HepG2 (cell line): ENCODE measurements around the gene FOSB. TPM values are rescaled to one million over a fixed set of nuclear protein-coding genes. Genes with fewer than 3 reads are reported as not detected.

ENCODE experiments used
- CERS6 ChIP-seq: sonication (generic); formaldehyde crosslinking; IDR thresholded peaks from 2 replicates; pipeline ENCODE4 v1.5.0; 2020; ENCODE audit warnings: missing genetic modification reagents
- HES4 ChIP-seq: sonication (generic); formaldehyde crosslinking; IDR thresholded peaks from 2 replicates; pipeline ENCODE4 v1.9.0; 2021; ENCODE audit warnings: mild to moderate bottlenecking, missing genetic modification reagents, borderline replicate concordance
- HIVEP1 ChIP-seq: sonication (generic); formaldehyde crosslinking; IDR thresholded peaks from 2 replicates; pipeline ENCODE4 v1.4.0; 2020; ENCODE audit warnings: mild to moderate bottlenecking, missing genetic modification reagents
- HMG20A ChIP-seq: IDR thresholded peaks from 2 replicates; pipeline ENCODE4 v1.6.1; 2016; ENCODE audit warnings: borderline replicate concordance
- HNRNPK ChIP-seq: fragments of 200-400 bp; formaldehyde crosslinking; IDR thresholded peaks from 2 replicates; pipeline ENCODE4 v1.6.1; 2018; ENCODE audit warnings: low read length, low read depth, moderate library complexity, mild to moderate bottlenecking; ENCODE audit not compliant: poor library complexity, severe bottlenecking
- HOXA5 ChIP-seq: sonication (generic); formaldehyde crosslinking; IDR thresholded peaks from 2 replicates; pipeline ENCODE4 v1.4.0; 2020; ENCODE audit warnings: missing genetic modification reagents
- HOXA7 ChIP-seq: sonication (generic); formaldehyde crosslinking; IDR thresholded peaks from 2 replicates; pipeline ENCODE4 v1.8.1; 2022; ENCODE audit warnings: mild to moderate bottlenecking, missing genetic modification reagents, moderate library complexity
- MIXL1 ChIP-seq: IDR thresholded peaks from 2 replicates; pipeline ENCODE4 v1.6.1; 2016
- NFE2 ChIP-seq: sonication (generic); formaldehyde crosslinking; IDR thresholded peaks from 2 replicates; pipeline ENCODE4 v1.4.0; 2020; ENCODE audit warnings: missing genetic modification reagents
- NONO ChIP-seq, 2 experiments: fragments of 450-650 bp in 1 of 2; sonication (generic) in 1 of 2; formaldehyde crosslinking in 1 of 2; IDR thresholded peaks in 1 of 2; conservative IDR thresholded peaks in 1 of 2; 2 replicates each; pipeline versions ENCODE4 v1.6.1 to v1.8.0; 2017 to 2022; ENCODE audit warnings: mild to moderate bottlenecking in 1 of 2, missing genetic modification reagents in 1 of 2, moderate library complexity in 1 of 2
- RARG ChIP-seq: sonication (generic); formaldehyde crosslinking; IDR thresholded peaks from 2 replicates; pipeline ENCODE4 v1.4.0; 2020; ENCODE audit warnings: low read depth, mild to moderate bottlenecking, missing genetic modification reagents
- RCOR2 ChIP-seq: IDR thresholded peaks from 2 replicates; pipeline ENCODE4 v1.6.1; 2016; ENCODE audit warnings: missing biosample characterization, missing genetic modification reagents
- SAFB2 ChIP-seq: sonication (generic); formaldehyde crosslinking; IDR thresholded peaks from 2 replicates; pipeline ENCODE4 v1.5.1; 2020; ENCODE audit warnings: missing genetic modification reagents, low read depth, mild to moderate bottlenecking, borderline replicate concordance
- SIN3A ChIP-seq: IDR thresholded peaks from 2 replicates; pipeline ENCODE4 v1.6.1; 2011; ENCODE audit warnings: low read depth, mild to moderate bottlenecking, control low read depth, low read length, borderline replicate concordance
- ZBTB37 ChIP-seq: sonication (generic); formaldehyde crosslinking; IDR thresholded peaks from 2 replicates; pipeline ENCODE4 v1.4.0; 2020; ENCODE audit warnings: mild to moderate bottlenecking, missing genetic modification reagents
- ZNF121 ChIP-seq: sonication (generic); formaldehyde crosslinking; IDR thresholded peaks from 2 replicates; pipeline ENCODE4 v1.5.0; 2020; ENCODE audit warnings: mild to moderate bottlenecking, missing genetic modification reagents
- ZNF224 ChIP-seq: sonication (generic); formaldehyde crosslinking; IDR thresholded peaks from 2 replicates; pipeline ENCODE4 v1.5.0; 2020; ENCODE audit warnings: mild to moderate bottlenecking, missing genetic modification reagents
- ZNF563 ChIP-seq: sonication (generic); formaldehyde crosslinking; IDR thresholded peaks from 2 replicates; pipeline ENCODE4 v1.8.0; 2022; ENCODE audit warnings: mild to moderate bottlenecking, moderate library complexity, missing genetic modification reagents
- ZSCAN12 ChIP-seq: sonication (generic); formaldehyde crosslinking; IDR thresholded peaks from 2 replicates; pipeline ENCODE4 v1.9.0; 2021; ENCODE audit warnings: mild to moderate bottlenecking, missing genetic modification reagents
- ZSCAN22 ChIP-seq: sonication (generic); formaldehyde crosslinking; IDR thresholded peaks from 2 replicates; pipeline ENCODE4 v1.4.0; 2020; ENCODE audit warnings: mild to moderate bottlenecking, missing genetic modification reagents
- polyA plus RNA-seq, 8 experiments: library from polyadenylated mRNA; depleted of rRNA in 3 of 8; stranded (reverse) in 7 of 8; unstranded in 1 of 8; fragments of >200 nt; fragmentation: Illumina TruSeq in 4 of 8; extraction: Trizol in 4 of 8; gene quantifications; 2 replicates each; pipeline versions ENCODE4 v1.2.1 to v1.2.3, GENCODE V29; 2011 to 2016; ENCODE audit warnings: low read depth in 4 of 8, missing spikeins in 1 of 8, mixed read lengths in 1 of 8; ENCODE audit not compliant: insufficient read depth in 1 of 8
- total RNA-seq, 5 experiments: library from RNA; depleted of rRNA; stranded (reverse); fragments of >200 nt; fragmentation: Illumina TruSeq; extraction: Trizol; gene quantifications; 2 replicates each; pipeline ENCODE4 v1.2.3, GENCODE V29; 2016; ENCODE audit warnings: low read depth in 1 of 5
- TF ChIP-seq, protein P1 (sequence below): sonication (generic); formaldehyde crosslinking; IDR thresholded peaks from 2 replicates; pipeline ENCODE4 v1.4.0; 2020; ENCODE audit warnings: missing genetic modification reagents, mild to moderate bottlenecking, borderline replicate concordance
- TF ChIP-seq, protein P2 (sequence below): sonication (generic); formaldehyde crosslinking; IDR thresholded peaks from 2 replicates; pipeline ENCODE4 v1.5.0; 2020; ENCODE audit warnings: missing genetic modification reagents
- TF ChIP-seq, protein P3 (sequence below): IDR thresholded peaks from 2 replicates; pipeline ENCODE4 v1.6.1; 2016; ENCODE audit warnings: missing genetic modification reagents, missing compliant biosample characterization

FOSB gene
- total and polyA plus RNA-seq, 2 of the 13 experiments (the other 11 are each of a cell fraction or from before 2014, with no cell fraction given), result 2.8 to 6.0 TPM

- no peak for TF ChIP-seq CERS6 (CRISPR knock-in tag)
- TF ChIP-seq ZSCAN22 (CRISPR knock-in tag), result no peak
- TF ChIP-seq, protein P1, sequence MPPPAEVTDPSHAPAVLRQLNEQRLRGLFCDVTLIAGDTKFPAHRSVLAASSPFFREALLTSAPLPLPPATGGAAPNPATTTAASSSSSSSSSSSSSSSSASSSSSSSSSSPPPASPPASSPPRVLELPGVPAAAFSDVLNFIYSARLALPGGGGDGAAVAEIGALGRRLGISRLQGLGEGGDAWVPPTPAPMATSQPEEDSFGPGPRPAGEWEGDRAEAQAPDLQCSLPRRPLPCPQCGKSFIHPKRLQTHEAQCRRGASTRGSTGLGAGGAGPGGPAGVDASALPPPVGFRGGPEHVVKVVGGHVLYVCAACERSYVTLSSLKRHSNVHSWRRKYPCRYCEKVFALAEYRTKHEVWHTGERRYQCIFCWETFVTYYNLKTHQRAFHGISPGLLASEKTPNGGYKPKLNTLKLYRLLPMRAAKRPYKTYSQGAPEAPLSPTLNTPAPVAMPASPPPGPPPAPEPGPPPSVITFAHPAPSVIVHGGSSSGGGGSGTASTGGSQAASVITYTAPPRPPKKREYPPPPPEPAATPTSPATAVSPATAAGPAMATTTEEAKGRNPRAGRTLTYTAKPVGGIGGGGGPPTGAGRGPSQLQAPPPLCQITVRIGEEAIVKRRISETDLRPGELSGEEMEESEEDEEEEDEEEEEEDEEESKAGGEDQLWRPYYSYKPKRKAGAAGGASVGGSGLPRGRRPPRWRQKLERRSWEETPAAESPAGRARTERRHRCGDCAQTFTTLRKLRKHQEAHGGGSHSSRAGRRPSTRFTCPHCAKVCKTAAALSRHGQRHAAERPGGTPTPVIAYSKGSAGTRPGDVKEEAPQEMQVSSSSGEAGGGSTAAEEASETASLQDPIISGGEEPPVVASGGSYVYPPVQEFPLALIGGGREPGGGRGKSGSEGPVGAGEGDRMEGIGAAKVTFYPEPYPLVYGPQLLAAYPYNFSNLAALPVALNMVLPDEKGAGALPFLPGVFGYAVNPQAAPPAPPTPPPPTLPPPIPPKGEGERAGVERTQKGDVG, result no peak
- no peak for TF ChIP-seq RCOR2 (CRISPR knock-in tag)
- no peak for TF ChIP-seq SAFB2 (CRISPR knock-in tag)
- TF ChIP-seq MIXL1, result no peak
- no peak for TF ChIP-seq RARG
- TF ChIP-seq, protein P2, sequence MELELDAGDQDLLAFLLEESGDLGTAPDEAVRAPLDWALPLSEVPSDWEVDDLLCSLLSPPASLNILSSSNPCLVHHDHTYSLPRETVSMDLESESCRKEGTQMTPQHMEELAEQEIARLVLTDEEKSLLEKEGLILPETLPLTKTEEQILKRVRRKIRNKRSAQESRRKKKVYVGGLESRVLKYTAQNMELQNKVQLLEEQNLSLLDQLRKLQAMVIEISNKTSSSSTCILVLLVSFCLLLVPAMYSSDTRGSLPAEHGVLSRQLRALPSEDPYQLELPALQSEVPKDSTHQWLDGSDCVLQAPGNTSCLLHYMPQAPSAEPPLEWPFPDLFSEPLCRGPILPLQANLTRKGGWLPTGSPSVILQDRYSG (CRISPR knock-in tag), result no peak
- peak; percentile 36 for TF ChIP-seq HNRNPK
- TF ChIP-seq, protein P3, sequence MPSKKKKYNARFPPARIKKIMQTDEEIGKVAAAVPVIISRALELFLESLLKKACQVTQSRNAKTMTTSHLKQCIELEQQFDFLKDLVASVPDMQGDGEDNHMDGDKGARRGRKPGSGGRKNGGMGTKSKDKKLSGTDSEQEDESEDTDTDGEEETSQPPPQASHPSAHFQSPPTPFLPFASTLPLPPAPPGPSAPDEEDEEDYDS, result no peak
- TF ChIP-seq HES4 (CRISPR knock-in tag), result no peak
- TF ChIP-seq ZNF121 (CRISPR knock-in tag), result no peak; the same call in 1 of the 2 replicates
- no peak for TF ChIP-seq NONO (IDR thresholded peaks at IDR 0.05)
- TF ChIP-seq NONO (CRISPR knock-in tag; conservative IDR thresholded peaks at IDR 0.05), result no peak
- 0 out of 2 replicates have a peak, but pooled peaks have one; percentile 40 for TF ChIP-seq ZSCAN12 (CRISPR knock-in tag)
- peak; percentile 82; the same call in 1 of the 2 replicates for TF ChIP-seq SIN3A
- no peak for TF ChIP-seq HOXA7 (CRISPR knock-in tag)
- TF ChIP-seq HOXA5 (CRISPR knock-in tag), result no peak
- no peak for TF ChIP-seq NFE2 (CRISPR knock-in tag)
- no peak for TF ChIP-seq ZBTB37 (CRISPR knock-in tag)
- peak; percentile 51; the same call in 1 of the 2 replicates for TF ChIP-seq HMG20A (CRISPR knock-in tag)
- TF ChIP-seq ZNF224 (CRISPR knock-in tag), result no peak
- peak; percentile 100 for TF ChIP-seq HIVEP1 (CRISPR knock-in tag)
- no peak for TF ChIP-seq ZNF563 (CRISPR knock-in tag)
Observed at GRCh38 chr19:45455707-45456499, 11.9 kb upstream of the FOSB start (continued).
